IMR-90 (cell line): ENCODE measurements around the gene ARL5C.

Experiments
- CEBPB ChIP-seq: IDR thresholded peaks from 2 replicates; pipeline ENCODE4 v1.6.1; 2012; ENCODE audit warnings: low read depth, low read length, improper control_type of control experiment
- CTCF ChIP-seq: conservative IDR thresholded peaks from 2 replicates; pipeline ENCODE4 v1.5.1; 2012; ENCODE audit warnings: mild to moderate bottlenecking, low read depth, low read length, improper control_type of control experiment
- FOS ChIP-seq: fragments of 150-350 bp; IDR thresholded peaks from 2 replicates; pipeline ENCODE4 v1.6.1; 2016; ENCODE audit warnings: low read depth, low read length
- POLR2A ChIP-seq: IDR thresholded peaks from 2 replicates; pipeline ENCODE4 v1.6.1; 2012; ENCODE audit warnings: mild to moderate bottlenecking, low read depth, low read length
- RAD21 ChIP-seq: IDR thresholded peaks from 2 replicates; pipeline ENCODE4 v1.6.1; 2012; ENCODE audit warnings: low read length, improper control_type of control experiment
- RCOR1 ChIP-seq: IDR thresholded peaks from 2 replicates; pipeline ENCODE4 v1.6.1; 2012; ENCODE audit warnings: mild to moderate bottlenecking, low read length, improper control_type of control experiment; ENCODE audit not compliant: insufficient replicate concordance
- RFX5 ChIP-seq: IDR thresholded peaks from 2 replicates; pipeline ENCODE4 v1.8.0; 2012; ENCODE audit warnings: low read depth, mild to moderate bottlenecking, low read length, moderate library complexity
- SMC3 ChIP-seq: fragments of 150-350 bp; IDR thresholded peaks from 2 replicates; pipeline ENCODE4 v1.6.1; 2016; ENCODE audit warnings: low read depth, mild to moderate bottlenecking, antibody characterized with exemption, low read length, moderate library complexity

DNA sequence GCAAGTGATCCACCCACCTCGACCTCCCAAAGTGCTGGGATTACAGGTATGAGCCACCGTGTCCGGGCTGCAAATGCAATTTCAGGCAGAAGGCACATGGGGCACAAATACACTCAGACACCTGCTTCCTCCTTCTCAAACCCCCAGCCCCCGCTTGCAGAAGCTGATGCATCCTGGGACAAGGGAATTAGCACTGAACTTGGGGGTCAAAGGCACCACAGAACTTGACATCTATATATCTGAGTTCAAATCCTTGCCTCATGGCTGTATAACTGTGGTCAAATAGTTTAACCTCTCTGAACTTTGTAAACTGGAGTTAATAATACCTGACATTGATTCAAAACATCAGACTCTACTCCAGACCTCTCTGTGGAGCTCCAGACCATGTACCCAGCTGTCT is 4.1 kb upstream of the ARL5C start:
- TF ChIP-seq RAD21: no peak
- TF ChIP-seq CTCF: no peak
- TF ChIP-seq RCOR1: no peak
- TF ChIP-seq SMC3: no peak
- TF ChIP-seq CEBPB: no peak
- no peak for TF ChIP-seq RFX5
- TF ChIP-seq FOS: no peak
- no peak for TF ChIP-seq POLR2A
